ENCODE results near the gene CFAP46.

- TF ChIP-seq HMGA2 (CRISPR knock-in tag; IDR thresholded peaks at IDR 0.05) (no peak), E2F1 (CRISPR knock-in tag; IDR thresholded peaks at IDR 0.05) (no peak), CTCF (IDR thresholded peaks at IDR 0.05) (no peak), ATF3 (CRISPR knock-in tag; conservative IDR thresholded peaks at IDR 0.05) (no peak), JUN (CRISPR knock-in tag; IDR thresholded peaks at IDR 0.05) (no peak), NR1H2 (CRISPR knock-in tag; IDR thresholded peaks at IDR 0.05) (no peak), AR (CRISPR knock-in tag; IDR thresholded peaks at IDR 0.05) (no peak), TCF7 (CRISPR knock-in tag; IDR thresholded peaks at IDR 0.05; ENCODE audit: low read depth) (no peak), HMGXB4 (CRISPR knock-in tag; IDR thresholded peaks at IDR 0.05) (no peak), NR2C2 (CRISPR knock-in tag; IDR thresholded peaks at IDR 0.05) (no peak)
Measured at GRCh38 chr10:132829403-132829802, 113.0 kb downstream of the CFAP46 start.
